Measurements from ENCODE around the gene PPM1M.
A peak's percentile ranks its signal among the peaks of the same experiment; 100 is the strongest.

The PPM1M gene

GRCh38 chr3:52230461-52230860 is 15.1 kb upstream of the PPM1M start:
- Histone ChIP-seq H3K9me3 (ENCODE audit: control insufficient read depth, low read length) (no peaks in the 10 kb centered on the region), H3K4me3 (ENCODE audit: low read depth, low read length) (no peak overlapping the region), H3K79me2 (no peaks in the 10 kb centered on the region), H3K4me1 (no peaks in the 10 kb centered on the region), H3K9ac (no peak overlapping the region), H3K27me3 (ENCODE audit: control insufficient read depth, insufficient read depth, low read length) (no peaks in the 10 kb centered on the region), H3K36me3 (ENCODE audit: control insufficient read depth, insufficient read depth, low read length) (no peaks in the 10 kb centered on the region), H2AFZ (no peak overlapping the region), H3K27ac (no peak overlapping the region), H3K4me2 (ENCODE audit: low read length) (no peak overlapping the region)
- no peak for TF ChIP-seq CTCF (IDR thresholded peaks at IDR 0.05)

- no peak overlapping the region for H2AFZ ChIP-seq
- no peaks in the 10 kb centered on the region for H3K27me3 ChIP-seq (ENCODE audit: control insufficient read depth, insufficient read depth, low read length)
- H3K4me3 ChIP-seq (ENCODE audit: low read depth, low read length): no peak overlapping the region
- no peaks in the 10 kb centered on the region for H3K36me3 ChIP-seq (ENCODE audit: control insufficient read depth, insufficient read depth, low read length)
- H3K9me3 ChIP-seq (ENCODE audit: control insufficient read depth, low read length): no peaks in the 10 kb centered on the region
- no peak overlapping the region for H3K27ac ChIP-seq
- H3K9ac ChIP-seq: no peak overlapping the region
- no peaks in the 10 kb centered on the region for H3K79me2 ChIP-seq
- no peak overlapping the region for H3K4me2 ChIP-seq (ENCODE audit: low read length)
- no peaks in the 10 kb centered on the region for H3K4me1 ChIP-seq
- no peak for TF ChIP-seq CTCF (IDR thresholded peaks at IDR 0.05)
Measured at GRCh38 chr3:52230889-52231499, 14.6 kb upstream of the PPM1M start.

- H3K4me3 ChIP-seq (ENCODE audit: low read depth, low read length): no peak overlapping the region
- H3K27ac ChIP-seq: no peak overlapping the region
- no peak overlapping the region for H2AFZ ChIP-seq
- no peaks in the 10 kb centered on the region for H3K9me3 ChIP-seq (ENCODE audit: control insufficient read depth, low read length)
- H3K4me2 ChIP-seq (ENCODE audit: low read length): no peak overlapping the region
- TF ChIP-seq CTCF (IDR thresholded peaks at IDR 0.05): peak; percentile 95
- H3K36me3 ChIP-seq (ENCODE audit: control insufficient read depth, insufficient read depth, low read length): no peaks in the 10 kb centered on the region
- H3K4me1 ChIP-seq: no peaks in the 10 kb centered on the region
- no peaks in the 10 kb centered on the region for H3K27me3 ChIP-seq (ENCODE audit: control insufficient read depth, insufficient read depth, low read length)
- H3K9ac ChIP-seq: no peak overlapping the region
- no peaks in the 10 kb centered on the region for H3K79me2 ChIP-seq
Measured at GRCh38 chr3:52231502-52232278, 13.9 kb upstream of the PPM1M start.

GRCh38 chr3:52232279-52233107 is 13.1 kb upstream of the PPM1M start:
- no peak overlapping the region for H2AFZ ChIP-seq
- no peak for TF ChIP-seq CTCF (IDR thresholded peaks at IDR 0.05)
- H3K27me3 ChIP-seq (ENCODE audit: control insufficient read depth, insufficient read depth, low read length): no peaks in the 10 kb centered on the region
- no peaks in the 10 kb centered on the region for H3K9me3 ChIP-seq (ENCODE audit: control insufficient read depth, low read length)
- no peak overlapping the region for H3K4me3 ChIP-seq (ENCODE audit: low read depth, low read length)
- no peak overlapping the region for H3K9ac ChIP-seq
- no peak overlapping the region for H3K27ac ChIP-seq
- H3K79me2 ChIP-seq: no peaks in the 10 kb centered on the region
- H3K36me3 ChIP-seq (ENCODE audit: control insufficient read depth, insufficient read depth, low read length): no peaks in the 10 kb centered on the region
- peaks cover 4% of the 10 kb centered on the region for H3K4me1 ChIP-seq
- no peak overlapping the region for H3K4me2 ChIP-seq (ENCODE audit: low read length)

Data from parathyroid adenoma (tissue), 2 donors.